BLaER1 (cell line): ENCODE data around the gene CASTOR1.

Experiments
- H3K27ac ChIP-seq: shearing (Covaris generic); formaldehyde crosslinking; 2 replicates; pipeline ENCODE4 v1.8.1; 2022
- H3K27me3 ChIP-seq: shearing (Covaris generic); formaldehyde crosslinking; 2 replicates; pipeline ENCODE4 v1.8.1; 2022
- H3K36me3 ChIP-seq: shearing (Covaris generic); formaldehyde crosslinking; 2 replicates; pipeline ENCODE4 v1.8.1; 2022
- H3K4me1 ChIP-seq: shearing (Covaris generic); formaldehyde crosslinking; 2 replicates; pipeline ENCODE4 v1.8.1; 2022
- H3K4me2 ChIP-seq: shearing (Covaris generic); formaldehyde crosslinking; 2 replicates; pipeline ENCODE4 v1.8.1; 2022
- H3K4me3 ChIP-seq: shearing (Covaris generic); formaldehyde crosslinking; 2 replicates; pipeline ENCODE4 v1.8.1; 2022
- H3K9ac ChIP-seq: shearing (Covaris generic); formaldehyde crosslinking; 2 replicates; pipeline ENCODE4 v1.8.1; 2022
- H3K9me3 ChIP-seq: shearing (Covaris generic); formaldehyde crosslinking; 2 replicates; pipeline ENCODE4 v1.8.1; 2022
- H4K20me1 ChIP-seq: shearing (Covaris generic); formaldehyde crosslinking; 2 replicates; pipeline ENCODE4 v1.8.1; 2022
- Cebpa-rat ChIP-seq: shearing (Covaris generic); IDR thresholded peaks from 2 replicates; pipeline ENCODE4 v1.8.1; 2022

The CASTOR1 gene

DNA sequence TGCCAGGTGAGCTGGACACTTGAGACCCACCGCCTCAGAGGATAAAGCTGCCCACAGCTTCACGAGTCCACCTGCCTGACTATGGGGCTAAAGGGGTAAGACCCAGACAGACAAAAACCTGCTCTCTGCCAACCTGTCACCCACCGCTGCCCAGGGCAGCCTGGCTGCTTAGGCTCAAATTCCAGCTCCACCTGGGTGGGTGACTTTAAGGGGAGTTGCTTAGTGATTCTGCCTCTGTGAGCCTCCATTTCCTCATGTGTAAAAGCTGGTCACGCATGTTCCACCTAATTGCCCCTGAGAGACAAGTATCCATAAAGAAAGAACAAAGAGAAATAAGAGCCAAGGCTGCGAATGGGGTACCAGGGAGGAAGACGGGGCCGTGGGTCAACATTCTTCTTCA is 3.7 kb upstream of the CASTOR1 start:
- Histone ChIP-seq H3K4me3 (no peak overlapping the region), H3K4me1 (peaks cover 93% of the 10 kb centered on the region), H3K9ac (peak overlapping the region; percentile 1; the same call in 1 of the 2 replicates), H3K4me2 (peak overlapping the region; percentile 98), H4K20me1 (no peaks in the 10 kb centered on the region), H3K27me3 (no peaks in the 10 kb centered on the region), H3K36me3 (peaks cover 59% of the 10 kb centered on the region), H3K27ac (peak overlapping the region; percentile 92), H3K9me3 (no peaks in the 10 kb centered on the region)
- TF ChIP-seq Cebpa-rat, result no peak

- Histone ChIP-seq H3K9ac (peak overlapping the region; percentile 76), H3K27ac (peak overlapping the region; percentile 92), H3K4me1 (peaks cover 89% of the 10 kb centered on the region), H3K36me3 (peaks cover 52% of the 10 kb centered on the region), H3K4me2 (peak overlapping the region; percentile 98), H3K4me3 (no peak overlapping the region), H3K9me3 (no peaks in the 10 kb centered on the region), H3K27me3 (no peaks in the 10 kb centered on the region), H4K20me1 (no peaks in the 10 kb centered on the region)
- TF ChIP-seq Cebpa-rat, result no peak
Observed at GRCh38 chr22:30292069-30292970, 3.0 kb upstream of the CASTOR1 start.

GRCh38 chr22:30291058-30291892 is 2.0 kb upstream of the CASTOR1 start:
- H4K20me1 ChIP-seq, result no peaks in the 10 kb centered on the region
- H3K9ac ChIP-seq, result peak overlapping the region; percentile 76
- H3K36me3 ChIP-seq, result peaks cover 44% of the 10 kb centered on the region
- no peak for TF ChIP-seq Cebpa-rat
- H3K27me3 ChIP-seq, result no peaks in the 10 kb centered on the region
- H3K4me3 ChIP-seq, result peak overlapping the region; percentile 76; the same call in 1 of the 2 replicates
- peak overlapping the region; percentile 98 for H3K4me2 ChIP-seq
- peaks cover 78% of the 10 kb centered on the region for H3K4me1 ChIP-seq
- peak overlapping the region; percentile 92 for H3K27ac ChIP-seq
- H3K9me3 ChIP-seq, result no peaks in the 10 kb centered on the region

GRCh38 chr22:30290342-30291057 is 1.2 kb upstream of the CASTOR1 start:
- no peak for TF ChIP-seq Cebpa-rat
- H3K27me3 ChIP-seq, result no peaks in the 10 kb centered on the region
- peak overlapping the region; percentile 92 for H3K27ac ChIP-seq
- peak overlapping the region; percentile 76 for H3K9ac ChIP-seq
- no peaks in the 10 kb centered on the region for H3K9me3 ChIP-seq
- no peaks in the 10 kb centered on the region for H4K20me1 ChIP-seq
- peak overlapping the region; percentile 98 for H3K4me2 ChIP-seq
- H3K4me1 ChIP-seq, result peaks cover 71% of the 10 kb centered on the region
- peaks cover 37% of the 10 kb centered on the region for H3K36me3 ChIP-seq
- peak overlapping the region; percentile 76 for H3K4me3 ChIP-seq

DNA sequence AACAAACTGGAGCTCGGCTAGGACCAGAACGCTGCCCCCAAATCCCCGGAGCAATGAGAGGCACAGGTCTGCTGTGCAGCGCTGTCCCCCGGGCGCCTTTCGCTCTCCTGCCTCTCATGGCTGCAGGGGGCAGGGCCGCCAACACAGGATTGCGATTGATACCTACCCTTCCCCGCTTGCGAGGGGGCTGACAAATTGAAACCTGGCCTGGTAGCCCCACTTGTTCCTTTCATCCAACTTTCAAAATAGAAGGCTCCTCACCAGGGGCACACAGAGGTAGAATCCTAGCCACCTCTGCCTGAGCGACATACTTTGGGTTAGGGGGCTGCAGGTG is 642 bp upstream of the CASTOR1 start:
- Histone ChIP-seq H3K36me3 (peaks cover 31% of the 10 kb centered on the region), H3K27me3 (no peaks in the 10 kb centered on the region), H3K4me3 (peak overlapping the region; percentile 76), H4K20me1 (no peaks in the 10 kb centered on the region), H3K4me1 (peaks cover 65% of the 10 kb centered on the region), H3K27ac (peak overlapping the region; percentile 92), H3K4me2 (peak overlapping the region; percentile 98), H3K9me3 (no peaks in the 10 kb centered on the region), H3K9ac (peak overlapping the region; percentile 76; the same call in 1 of the 2 replicates)
- no peak for TF ChIP-seq Cebpa-rat

- Histone ChIP-seq H3K4me1 (peaks cover 61% of the 10 kb centered on the region), H3K27ac (peak overlapping the region; percentile 92)
Observed at GRCh38 chr22:30288419-30289140, 725 bp downstream of the CASTOR1 start.

DNA sequence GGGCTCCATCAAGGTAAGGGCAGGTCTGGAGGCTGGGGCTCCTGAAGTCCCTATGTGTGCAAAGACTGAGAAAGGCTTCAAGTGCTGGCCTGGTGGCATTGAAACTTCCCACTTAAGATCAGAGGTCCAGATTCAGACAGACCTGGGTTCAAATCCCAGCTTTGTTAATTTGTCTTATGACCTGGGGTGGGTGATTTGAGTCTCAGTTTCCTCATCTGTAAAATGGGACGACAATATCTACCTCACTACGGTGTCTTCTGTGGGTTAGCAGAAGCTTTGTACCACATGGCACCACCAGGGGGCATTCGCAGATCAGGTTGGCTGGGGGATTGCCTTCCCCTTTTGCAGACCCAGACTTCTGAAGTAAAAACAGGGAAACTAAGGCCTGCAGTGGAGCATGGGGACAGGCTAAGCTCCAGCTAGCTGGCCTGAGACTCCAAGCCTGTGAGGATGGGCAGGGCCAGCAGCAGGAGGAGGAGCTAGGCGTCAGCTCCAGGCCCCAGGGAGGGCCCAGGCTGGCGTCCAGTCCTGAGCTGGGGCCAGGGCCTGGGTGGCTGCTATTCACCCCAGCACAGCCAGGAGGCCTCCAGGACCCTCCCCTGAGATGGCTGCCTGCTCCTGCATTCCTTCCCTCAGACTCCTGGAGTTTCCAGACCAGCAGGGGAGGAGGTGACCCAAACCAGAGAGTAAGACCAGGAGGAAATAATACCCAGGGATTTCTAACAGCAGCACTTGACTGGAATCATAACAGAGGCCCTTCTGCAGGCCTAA is 1.5 kb downstream of the CASTOR1 start:
- no peak for TF ChIP-seq Cebpa-rat
- Histone ChIP-seq H4K20me1 (no peaks in the 10 kb centered on the region), H3K4me1 (peaks cover 61% of the 10 kb centered on the region), H3K27me3 (no peaks in the 10 kb centered on the region), H3K9me3 (no peaks in the 10 kb centered on the region), H3K27ac (no peak overlapping the region), H3K9ac (no peak overlapping the region), H3K4me2 (peak overlapping the region; percentile 98), H3K36me3 (peaks cover 10% of the 10 kb centered on the region), H3K4me3 (peak overlapping the region; percentile 76; the same call in 1 of the 2 replicates)

More at GRCh38 chr22:30288419-30289140, 725 bp downstream of the CASTOR1 start:
- peak overlapping the region; percentile 98 for H3K4me2 ChIP-seq
- H3K9ac ChIP-seq, result peak overlapping the region; percentile 77
- no peaks in the 10 kb centered on the region for H4K20me1 ChIP-seq
- peaks cover 17% of the 10 kb centered on the region for H3K36me3 ChIP-seq
- peak overlapping the region; percentile 76 for H3K4me3 ChIP-seq
- H3K9me3 ChIP-seq, result no peaks in the 10 kb centered on the region
- TF ChIP-seq Cebpa-rat, result no peak
- H3K27me3 ChIP-seq, result no peaks in the 10 kb centered on the region

DNA sequence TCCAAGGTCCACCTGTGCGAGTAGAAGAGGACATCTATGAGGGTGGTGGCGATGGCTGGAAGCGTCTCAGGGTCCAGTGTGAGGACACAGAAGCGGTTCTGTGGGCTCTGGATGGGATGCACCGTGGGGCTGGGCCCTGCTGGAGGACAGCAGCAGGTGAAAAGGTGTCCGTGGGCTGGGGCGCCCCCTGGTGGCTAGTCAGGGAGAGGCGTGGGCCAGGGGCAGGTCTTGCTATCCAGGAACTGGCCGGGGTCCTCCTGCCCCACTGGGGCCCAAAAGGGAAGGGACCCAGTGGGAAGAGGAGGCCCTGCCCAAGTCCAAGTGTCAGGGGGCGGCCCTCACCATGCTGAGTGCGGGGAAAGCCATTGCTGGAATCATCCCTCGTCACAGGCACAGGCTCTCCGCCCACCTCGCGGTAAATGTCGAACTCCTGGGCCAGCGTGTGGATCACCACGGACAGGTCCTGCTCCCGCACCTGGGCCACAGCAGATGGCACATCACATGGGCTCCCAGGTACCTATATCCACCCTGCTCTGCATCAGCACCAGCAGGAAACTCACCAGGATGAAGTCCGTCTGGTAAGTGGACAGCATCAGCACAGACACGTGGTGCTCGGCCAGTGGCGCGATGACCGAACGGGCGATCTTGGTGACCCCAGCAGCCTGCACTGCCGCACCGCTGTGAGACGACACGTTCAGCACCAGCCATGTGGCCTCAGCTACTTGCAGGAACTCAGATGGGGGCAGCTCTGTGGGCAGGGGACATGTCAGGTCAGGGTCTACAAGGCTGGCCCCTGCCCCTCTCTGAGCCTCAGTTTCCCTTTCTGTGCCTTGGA is 2.3 kb downstream of the CASTOR1 start:
- Histone ChIP-seq H3K4me1 (peaks cover 61% of the 10 kb centered on the region), H3K27ac (no peak overlapping the region), H3K9ac (no peak overlapping the region)

More for the DNA sequence above, 2.3 kb downstream of the CASTOR1 start:
- Histone ChIP-seq H4K20me1 (no peaks in the 10 kb centered on the region), H3K27me3 (no peaks in the 10 kb centered on the region), H3K4me3 (no peak overlapping the region), H3K36me3 (peaks cover 2% of the 10 kb centered on the region), H3K4me2 (no peak overlapping the region), H3K9me3 (no peaks in the 10 kb centered on the region)
- TF ChIP-seq Cebpa-rat, result no peak
